ENCODE measurements around the gene DCTN3. TPM values are rescaled to one million over a fixed set of nuclear protein-coding genes. Genes with fewer than 3 reads are reported as not detected.

DCTN3 gene
- polyA plus RNA-seq, 3 donors = 120 to 174 (median 143) TPM

- Histone ChIP-seq H3K9me3 (replicated peaks in 1 of 2; ENCODE audit: control insufficient read depth in 1 of 2, insufficient read depth in 1 of 2, low read length in 2 of 2) (peaks cover 0 to 41% of the 10 kb centered on the region in 2 donors), H3K4me2 (replicated peaks; ENCODE audit: extremely low read depth, low read length, poor library complexity, severe bottlenecking) (peak overlapping the region; percentile 83), H4K20me1 (ENCODE audit: insufficient read depth, low read length) (no peaks in the 10 kb centered on the region), H3K4me1 (ENCODE audit: control insufficient read depth in 1 of 2, insufficient read depth in 2 of 2, low read length in 2 of 2) (peaks cover 33 to 38% of the 10 kb centered on the region in 2 donors), H3K27ac (ENCODE audit: low read depth in 1 of 2, low read length in 2 of 2) (no peak overlapping the region), H3K36me3 (replicated peaks in 1 of 2; ENCODE audit: control insufficient read depth in 1 of 2, insufficient read depth in 2 of 2, low read length in 2 of 2) (no peaks in the 10 kb centered on the region), H3K4me3 (replicated peaks in 1 of 3; ENCODE audit: low read depth in 2 of 3, low read length in 3 of 3) (peak overlapping the region; percentile 8 to 75 (median 40)), H2AFZ (ENCODE audit: insufficient read depth, low read depth, low read length, poor library complexity, severe bottlenecking) (peak overlapping the region; percentile 68), H3K27me3 (ENCODE audit: control insufficient read depth in 2 of 2, insufficient read depth in 2 of 2, low read length in 2 of 2) (peaks cover 57 to 81% of the 10 kb centered on the region in 2 donors), H3K9ac (ENCODE audit: insufficient read depth, low read length, poor library complexity, severe bottlenecking) (peak overlapping the region; percentile 8), H3K79me2 (ENCODE audit: insufficient read depth, low read length) (no peaks in the 10 kb centered on the region)
- peaks cover 0 to 26% (median 16%) of the 10 kb centered on the region in 7 donors for H3K9me3 Mint-ChIP-seq
- H3K4me3 Mint-ChIP-seq = peak overlapping the region; percentile 77 to 91
- H3K27ac Mint-ChIP-seq = no peak overlapping the region
- H3K36me3 Mint-ChIP-seq = peaks cover 0 to 11% of the 10 kb centered on the region in 2 donors
- peaks cover 38% of the 10 kb centered on the region for H3K4me1 Mint-ChIP-seq
- WGBS (ENCODE audit: insufficient coverage) = 3% methylated on average over 21 of the region's 40 CpGs
- DNase-seq = no peak
- TF ChIP-seq, protein P1, sequence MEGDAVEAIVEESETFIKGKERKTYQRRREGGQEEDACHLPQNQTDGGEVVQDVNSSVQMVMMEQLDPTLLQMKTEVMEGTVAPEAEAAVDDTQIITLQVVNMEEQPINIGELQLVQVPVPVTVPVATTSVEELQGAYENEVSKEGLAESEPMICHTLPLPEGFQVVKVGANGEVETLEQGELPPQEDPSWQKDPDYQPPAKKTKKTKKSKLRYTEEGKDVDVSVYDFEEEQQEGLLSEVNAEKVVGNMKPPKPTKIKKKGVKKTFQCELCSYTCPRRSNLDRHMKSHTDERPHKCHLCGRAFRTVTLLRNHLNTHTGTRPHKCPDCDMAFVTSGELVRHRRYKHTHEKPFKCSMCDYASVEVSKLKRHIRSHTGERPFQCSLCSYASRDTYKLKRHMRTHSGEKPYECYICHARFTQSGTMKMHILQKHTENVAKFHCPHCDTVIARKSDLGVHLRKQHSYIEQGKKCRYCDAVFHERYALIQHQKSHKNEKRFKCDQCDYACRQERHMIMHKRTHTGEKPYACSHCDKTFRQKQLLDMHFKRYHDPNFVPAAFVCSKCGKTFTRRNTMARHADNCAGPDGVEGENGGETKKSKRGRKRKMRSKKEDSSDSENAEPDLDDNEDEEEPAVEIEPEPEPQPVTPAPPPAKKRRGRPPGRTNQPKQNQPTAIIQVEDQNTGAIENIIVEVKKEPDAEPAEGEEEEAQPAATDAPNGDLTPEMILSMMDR (IDR thresholded peaks at IDR 0.05) = no peak
- peaks cover 77 to 90% (median 79%) of the 10 kb centered on the region in 3 donors for H3K27me3 Mint-ChIP-seq (ENCODE audit: low read depth in 3 of 3)
- intact Hi-C loops (cut with micrococcal nuclease) = loop anchor here in 1 of 2 donors (10.0 kb wide), 1 partner anchor 146 kb away; no protein-coding TSS in a partner anchor
Observed at GRCh38 chr9:34590381-34591247, 29.7 kb downstream of the DCTN3 start.

DNA sequence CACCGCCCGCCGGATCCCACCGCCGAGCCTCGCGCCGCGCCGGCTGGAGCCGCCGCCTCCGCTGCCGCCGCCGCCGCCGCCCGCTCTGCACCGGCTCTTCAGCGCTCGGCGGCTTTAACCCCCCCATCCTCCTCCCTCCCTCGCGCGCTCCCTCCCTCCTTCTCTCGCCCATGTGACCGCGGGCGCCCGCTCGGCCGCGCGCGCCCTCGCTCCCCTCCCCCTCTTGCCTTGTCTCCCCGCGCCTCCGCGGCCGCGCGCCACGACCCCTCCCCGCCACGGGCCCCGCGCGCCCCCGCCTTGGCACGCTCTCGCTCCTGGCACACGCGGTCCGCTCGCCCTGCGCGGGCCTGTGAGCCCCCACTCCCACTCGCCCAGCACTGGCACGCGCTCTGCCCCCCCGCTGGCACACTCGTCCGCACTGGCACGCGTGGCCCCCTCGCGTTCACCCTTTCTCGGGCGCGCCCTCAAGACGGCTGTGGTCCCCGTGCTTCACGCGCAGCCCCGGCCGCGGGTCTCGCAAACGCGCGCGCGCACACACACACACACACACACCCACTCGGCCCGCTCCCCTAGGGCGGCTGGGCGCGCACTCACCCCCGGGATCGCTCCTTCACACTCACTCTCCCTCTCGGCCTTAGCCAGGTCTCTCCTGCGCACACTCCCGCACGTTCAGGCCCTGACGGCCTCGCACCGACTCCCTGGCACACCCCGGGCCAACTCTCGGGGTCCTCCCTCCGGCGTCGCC lies 30.5 kb downstream of the DCTN3 start, which contains the start of gene CNTFR:
Gene CNTFR, minus strand, starts transcription at position 89 of the 745 bp plus-strand sequence. CDS start 20,743 bp downstream, outside the sequence.
- Mint-ChIP-seq H3K27me3 (ENCODE audit: low read depth in 3 of 3) (peaks cover 84 to 96% (median 84%) of the 10 kb centered on the region in 3 donors), H3K36me3 (peaks cover 0 to 11% of the 10 kb centered on the region in 2 donors), H3K4me1 (peaks cover 38% of the 10 kb centered on the region), H3K27ac (no peak within 1 kb of the TSS), H3K4me3 (peak within 1 kb of the TSS; percentile 77 to 91), H3K9me3 (peaks cover 0 to 26% (median 18%) of the 10 kb centered on the region in 7 donors)
- Histone ChIP-seq H3K4me1 (ENCODE audit: control insufficient read depth in 1 of 2, insufficient read depth in 2 of 2, low read length in 2 of 2) (peaks cover 33 to 38% of the 10 kb centered on the region in 2 donors), H3K9ac (ENCODE audit: insufficient read depth, low read length, poor library complexity, severe bottlenecking) (no peak within 1 kb of the TSS), H3K9me3 (replicated peaks in 1 of 2; ENCODE audit: control insufficient read depth in 1 of 2, insufficient read depth in 1 of 2, low read length in 2 of 2) (peaks cover 0 to 41% of the 10 kb centered on the region in 2 donors), H3K36me3 (replicated peaks in 1 of 2; ENCODE audit: control insufficient read depth in 1 of 2, insufficient read depth in 2 of 2, low read length in 2 of 2) (no peaks in the 10 kb centered on the region), H3K4me2 (replicated peaks; ENCODE audit: extremely low read depth, low read length, poor library complexity, severe bottlenecking) (peak within 1 kb of the TSS; percentile 83), H3K4me3 (replicated peaks in 1 of 3; ENCODE audit: low read depth in 2 of 3, low read length in 3 of 3) (peak within 1 kb of the TSS in 1 of 3 experiments; percentile 75), H4K20me1 (ENCODE audit: insufficient read depth, low read length) (no peaks in the 10 kb centered on the region), H3K27me3 (ENCODE audit: control insufficient read depth in 2 of 2, insufficient read depth in 2 of 2, low read length in 2 of 2) (peaks cover 60 to 89% of the 10 kb centered on the region in 2 donors), H2AFZ (ENCODE audit: insufficient read depth, low read depth, low read length, poor library complexity, severe bottlenecking) (peak within 1 kb of the TSS; percentile 68), H3K27ac (ENCODE audit: low read depth in 1 of 2, low read length in 2 of 2) (no peak within 1 kb of the TSS), H3K79me2 (ENCODE audit: insufficient read depth, low read length) (no peaks in the 10 kb centered on the region)
- intact Hi-C loops (cut with micrococcal nuclease) = loop anchor here in 1 of 2 donors (10.0 kb wide), 1 partner anchor 145 kb away; no protein-coding TSS in a partner anchor
- TF ChIP-seq, protein P1 (IDR thresholded peaks at IDR 0.05) = no peak
- no peak for DNase-seq
- under 1% methylated on average over 96 of the region's 104 CpGs for WGBS (ENCODE audit: insufficient coverage)

All from CD14-positive monocyte (primary cell).